ENCODE data around the gene AGAP5. TPM values are rescaled to one million over a fixed set of nuclear protein-coding genes. Genes with fewer than 3 reads are reported as not detected.

The AGAP5 gene
- total and polyA plus RNA-seq, 2 of the 13 experiments (the other 11 are each of a cell fraction or from before 2014, with no cell fraction given) = 5.3 to 7.9 TPM

DNA sequence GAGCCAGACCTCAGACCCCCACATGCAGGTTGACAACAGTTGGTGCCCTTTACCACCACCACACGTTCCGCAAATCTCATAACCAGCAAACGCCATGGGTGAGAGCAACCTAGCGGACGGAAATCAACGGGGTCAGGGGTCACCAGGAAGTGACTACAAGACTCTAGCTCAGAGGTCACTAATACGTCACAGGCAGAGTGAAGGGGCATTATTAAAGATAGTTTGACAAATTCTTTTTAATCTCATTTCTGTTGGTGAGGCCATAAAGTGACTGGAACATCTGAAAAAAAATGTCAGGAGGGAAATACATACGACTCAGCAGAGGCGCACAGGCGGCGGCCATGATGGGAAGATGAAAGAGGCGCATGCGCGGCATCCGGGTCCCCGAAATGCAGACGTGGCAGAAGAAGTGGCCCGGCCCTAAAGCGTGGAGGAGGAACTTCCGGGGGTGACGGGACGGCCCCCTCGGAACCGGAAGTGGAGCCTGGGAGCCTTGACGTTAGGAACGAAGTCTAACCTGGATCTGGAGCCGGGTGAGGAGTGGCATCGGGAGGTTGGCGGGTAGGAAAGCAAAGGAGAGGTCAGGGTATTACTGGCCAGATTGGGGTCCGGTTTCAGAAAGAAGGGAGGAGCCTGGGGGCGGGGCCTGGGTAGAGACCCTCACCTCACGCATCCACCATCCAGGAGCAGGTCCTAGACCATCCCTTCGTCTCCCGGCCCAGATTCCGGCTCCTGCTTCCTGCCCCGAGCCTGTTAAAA, 46.2 kb upstream of the AGAP5 start, which contains the start of gene SEC24C (continued):
- TF ChIP-seq HCFC1 (IDR thresholded peaks at IDR 0.05; ENCODE audit: low read depth, low read length) = peak; percentile 58; the same call in 1 of the 2 replicates
- no peak for TF ChIP-seq ZNF557 (CRISPR knock-in tag; IDR thresholded peaks at IDR 0.05)
- peak; percentile 81; the same call in 1 of the 2 replicates for TF ChIP-seq TGIF2 (CRISPR knock-in tag; IDR thresholded peaks at IDR 0.05)
- TF ChIP-seq ZNF510 (CRISPR knock-in tag; IDR thresholded peaks at IDR 0.05; ENCODE audit: low read depth) = no peak
- peak; percentile 93 for TF ChIP-seq MAZ (IDR thresholded peaks at IDR 0.05; ENCODE audit: borderline replicate concordance, low read depth, low read length)
- no peak for TF ChIP-seq MAZ (CRISPR knock-in tag; IDR thresholded peaks at IDR 0.05; ENCODE audit: low read depth)
- no peak for TF ChIP-seq ZNF335 (CRISPR knock-in tag; IDR thresholded peaks at IDR 0.05)
- TF ChIP-seq SIN3A (IDR thresholded peaks at IDR 0.05; ENCODE audit: borderline replicate concordance, low read depth, low read length) = peak; percentile 69; the same call in 1 of the 2 replicates
- TF ChIP-seq HMGA1 (CRISPR knock-in tag; conservative IDR thresholded peaks at IDR 0.05) = no peak
- peak; percentile 78 for TF ChIP-seq RXRB (CRISPR knock-in tag; IDR thresholded peaks at IDR 0.05; ENCODE audit: borderline replicate concordance)
- peak; percentile 22; the same call in 1 of the 2 replicates for TF ChIP-seq ZNF205 (CRISPR knock-in tag; IDR thresholded peaks at IDR 0.05)
- peak; percentile 54; the same call in 1 of the 2 replicates for TF ChIP-seq ZFY (CRISPR knock-in tag; IDR thresholded peaks at IDR 0.05)
- TF ChIP-seq ZFP62 (CRISPR knock-in tag; IDR thresholded peaks at IDR 0.05) = no peak
- peak; percentile 98 for TF ChIP-seq NR2F6 (IDR thresholded peaks at IDR 0.05)
- TF ChIP-seq NR2F6 (CRISPR knock-in tag; IDR thresholded peaks at IDR 0.05) = peak; percentile 95
- TF ChIP-seq, protein P1, sequence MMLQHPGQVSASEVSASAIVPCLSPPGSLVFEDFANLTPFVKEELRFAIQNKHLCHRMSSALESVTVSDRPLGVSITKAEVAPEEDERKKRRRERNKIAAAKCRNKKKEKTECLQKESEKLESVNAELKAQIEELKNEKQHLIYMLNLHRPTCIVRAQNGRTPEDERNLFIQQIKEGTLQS (CRISPR knock-in tag; IDR thresholded peaks at IDR 0.05) = no peak
- TF ChIP-seq, protein P2, sequence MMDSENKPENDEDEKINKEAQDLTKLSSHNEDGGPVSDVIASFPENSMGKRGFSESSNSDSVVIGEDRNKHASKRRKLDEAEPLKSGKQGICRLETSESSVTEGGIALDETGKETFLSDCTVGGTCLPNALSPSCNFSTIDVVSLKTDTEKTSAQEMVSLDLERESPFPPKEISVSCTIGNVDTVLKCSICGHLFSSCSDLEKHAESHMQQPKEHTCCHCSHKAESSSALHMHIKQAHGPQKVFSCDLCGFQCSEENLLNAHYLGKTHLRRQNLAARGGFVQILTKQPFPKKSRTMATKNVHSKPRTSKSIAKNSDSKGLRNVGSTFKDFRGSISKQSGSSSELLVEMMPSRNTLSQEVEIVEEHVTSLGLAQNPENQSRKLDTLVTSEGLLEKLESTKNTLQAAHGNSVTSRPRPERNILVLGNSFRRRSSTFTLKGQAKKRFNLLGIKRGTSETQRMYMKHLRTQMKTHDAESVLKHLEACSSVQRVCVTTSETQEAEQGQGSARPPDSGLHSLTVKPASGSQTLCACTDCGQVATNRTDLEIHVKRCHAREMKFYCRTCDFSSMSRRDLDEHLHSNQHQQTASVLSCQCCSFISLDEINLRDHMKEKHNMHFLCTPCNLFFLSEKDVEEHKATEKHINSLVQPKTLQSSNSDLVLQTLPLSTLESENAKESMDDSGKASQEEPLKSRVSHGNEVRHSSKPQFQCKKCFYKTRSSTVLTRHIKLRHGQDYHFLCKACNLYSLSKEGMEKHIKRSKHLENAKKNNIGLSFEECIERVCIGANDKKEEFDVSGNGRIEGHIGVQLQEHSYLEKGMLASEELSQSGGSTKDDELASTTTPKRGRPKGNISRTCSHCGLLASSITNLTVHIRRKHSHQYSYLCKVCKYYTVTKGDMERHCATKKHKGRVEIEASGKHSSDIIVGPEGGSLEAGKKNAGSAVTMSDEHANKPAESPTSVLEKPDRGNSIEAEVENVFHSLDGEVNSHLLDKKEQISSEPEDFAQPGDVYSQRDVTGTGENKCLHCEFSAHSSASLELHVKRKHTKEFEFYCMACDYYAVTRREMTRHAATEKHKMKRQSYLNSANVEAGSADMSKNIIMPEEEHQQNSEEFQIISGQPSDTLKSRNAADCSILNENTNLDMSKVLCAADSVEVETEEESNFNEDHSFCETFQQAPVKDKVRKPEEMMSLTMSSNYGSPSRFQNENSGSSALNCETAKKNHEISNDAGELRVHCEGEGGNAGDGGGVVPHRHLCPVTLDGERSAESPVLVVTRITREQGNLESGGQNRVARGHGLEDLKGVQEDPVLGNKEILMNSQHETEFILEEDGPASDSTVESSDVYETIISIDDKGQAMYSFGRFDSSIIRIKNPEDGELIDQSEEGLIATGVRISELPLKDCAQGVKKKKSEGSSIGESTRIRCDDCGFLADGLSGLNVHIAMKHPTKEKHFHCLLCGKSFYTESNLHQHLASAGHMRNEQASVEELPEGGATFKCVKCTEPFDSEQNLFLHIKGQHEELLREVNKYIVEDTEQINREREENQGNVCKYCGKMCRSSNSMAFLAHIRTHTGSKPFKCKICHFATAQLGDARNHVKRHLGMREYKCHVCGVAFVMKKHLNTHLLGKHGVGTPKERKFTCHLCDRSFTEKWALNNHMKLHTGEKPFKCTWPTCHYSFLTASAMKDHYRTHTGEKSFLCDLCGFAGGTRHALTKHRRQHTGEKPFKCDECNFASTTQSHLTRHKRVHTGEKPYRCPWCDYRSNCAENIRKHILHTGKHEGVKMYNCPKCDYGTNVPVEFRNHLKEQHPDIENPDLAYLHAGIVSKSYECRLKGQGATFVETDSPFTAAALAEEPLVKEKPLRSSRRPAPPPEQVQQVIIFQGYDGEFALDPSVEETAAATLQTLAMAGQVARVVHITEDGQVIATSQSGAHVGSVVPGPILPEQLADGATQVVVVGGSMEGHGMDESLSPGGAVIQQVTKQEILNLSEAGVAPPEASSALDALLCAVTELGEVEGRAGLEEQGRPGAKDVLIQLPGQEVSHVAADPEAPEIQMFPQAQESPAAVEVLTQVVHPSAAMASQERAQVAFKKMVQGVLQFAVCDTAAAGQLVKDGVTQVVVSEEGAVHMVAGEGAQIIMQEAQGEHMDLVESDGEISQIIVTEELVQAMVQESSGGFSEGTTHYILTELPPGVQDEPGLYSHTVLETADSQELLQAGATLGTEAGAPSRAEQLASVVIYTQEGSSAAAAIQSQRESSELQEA (CRISPR knock-in tag; IDR thresholded peaks at IDR 0.05; ENCODE audit: not compliant biosample characterization) = no peak
- no peak for TF ChIP-seq KLF12 (CRISPR knock-in tag; IDR thresholded peaks at IDR 0.05; ENCODE audit: borderline replicate concordance)
- TF ChIP-seq ZNF274 (CRISPR knock-in tag; IDR thresholded peaks at IDR 0.05) = no peak
- TF ChIP-seq ZNF180 (CRISPR knock-in tag; IDR thresholded peaks at IDR 0.05; ENCODE audit: borderline replicate concordance, low read depth) = no peak
- TF ChIP-seq, protein P3, sequence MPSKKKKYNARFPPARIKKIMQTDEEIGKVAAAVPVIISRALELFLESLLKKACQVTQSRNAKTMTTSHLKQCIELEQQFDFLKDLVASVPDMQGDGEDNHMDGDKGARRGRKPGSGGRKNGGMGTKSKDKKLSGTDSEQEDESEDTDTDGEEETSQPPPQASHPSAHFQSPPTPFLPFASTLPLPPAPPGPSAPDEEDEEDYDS (CRISPR knock-in tag; IDR thresholded peaks at IDR 0.05) = no peak
- no peak for TF ChIP-seq ZNF652 (CRISPR knock-in tag; IDR thresholded peaks at IDR 0.05; ENCODE audit: borderline replicate concordance, low read depth)
- TF ChIP-seq NFKB2 (CRISPR knock-in tag; IDR thresholded peaks at IDR 0.05; ENCODE audit: borderline replicate concordance) = peak; percentile 69; the same call in 1 of the 2 replicates

Measured in HepG2 (cell line).